GM12878 (cell line): ENCODE data around the gene RAB34. TPM values are rescaled to one million over a fixed set of nuclear protein-coding genes. Genes with fewer than 3 reads are reported as not detected.
A peak's percentile ranks its signal among the peaks of the same experiment; 100 is the strongest.

Source experiments
- ASH2L ChIP-seq: fragments of 300-600, 200-600 bp; sonication (generic); IDR thresholded peaks from 2 replicates; pipeline ENCODE4 v1.6.1; 2017; ENCODE audit warnings: low read depth, mild to moderate bottlenecking, borderline replicate concordance
- BHLHE40 ChIP-seq, 2 experiments: fragments of 450-650 bp in 1 of 2; IDR thresholded peaks; 2 replicates each; pipeline ENCODE4 v1.6.1; 2011 to 2017; ENCODE audit warnings: low read depth in 2 of 2, borderline replicate concordance in 1 of 2, improper control_type of control experiment in 1 of 2, low read length in 1 of 2, mild to moderate bottlenecking in 1 of 2
- CHD4 ChIP-seq: fragments of 200-600 bp; sonication (generic); IDR thresholded peaks from 2 replicates; pipeline ENCODE4 v1.6.1; 2016; ENCODE audit warnings: mild to moderate bottlenecking
- CTCF ChIP-seq, 3 experiments: IDR thresholded peaks in 2 of 3; conservative IDR thresholded peaks in 1 of 3; 2 replicates each; pipeline ENCODE4 v1.5.1; 2011; ENCODE audit warnings: low read depth in 3 of 3, low read length in 3 of 3, mild to moderate bottlenecking in 3 of 3, control low read depth in 2 of 3, moderate library complexity in 2 of 3, inconsistent platforms in 1 of 3, mixed read lengths in 1 of 3; ENCODE audit not compliant: control insufficient read depth in 2 of 3, insufficient read depth in 1 of 3; ENCODE audit errors: extremely low read depth in 1 of 3
- DPF2 ChIP-seq: fragments of 450-650 bp; IDR thresholded peaks from 2 replicates; pipeline ENCODE4 v1.6.1; 2017; ENCODE audit warnings: mild to moderate bottlenecking
- IKZF1 ChIP-seq: fragments of 450-650 bp; conservative IDR thresholded peaks from 2 replicates; pipeline ENCODE4 v1.6.1; 2017; ENCODE audit warnings: antibody characterized with exemption, mild to moderate bottlenecking
- IRF3 ChIP-seq: fragments of 450-650 bp; IDR thresholded peaks from 2 replicates; pipeline ENCODE4 v1.6.1; 2014; ENCODE audit warnings: mild to moderate bottlenecking
- RAD51 ChIP-seq: fragments of 450-650 bp; IDR thresholded peaks from 2 replicates; pipeline ENCODE4 v1.6.1; 2016; ENCODE audit warnings: moderate library complexity, mild to moderate bottlenecking, inconsistent platforms
- SP1 ChIP-seq: IDR thresholded peaks from one replicate; pipeline ENCODE4 v1.6.1; 2011; ENCODE audit warnings: low read depth, low read length
- SREBF1 ChIP-seq: IDR thresholded peaks from 2 replicates; pipeline ENCODE4 v1.6.1; 2012; ENCODE audit warnings: mild to moderate bottlenecking, low read length
- STAT1 ChIP-seq: fragments of 450-650 bp; conservative IDR thresholded peaks from 2 replicates; pipeline ENCODE4 v1.6.1; 2014; ENCODE audit warnings: antibody characterized with exemption, mild to moderate bottlenecking
- TCF12 ChIP-seq: IDR thresholded peaks from 2 replicates; pipeline ENCODE4 v1.6.1; 2011; ENCODE audit warnings: low read depth, mild to moderate bottlenecking, low read length
- ZBED1 ChIP-seq: IDR thresholded peaks from 2 replicates; pipeline ENCODE4 v1.6.1; 2016; ENCODE audit warnings: borderline replicate concordance
- ZNF384 ChIP-seq: IDR thresholded peaks from 2 replicates; pipeline ENCODE4 v1.6.1; 2012; ENCODE audit warnings: low read depth, mild to moderate bottlenecking, low read length, improper control_type of control experiment, borderline replicate concordance
- polyA plus RNA-seq, 11 experiments: library from polyadenylated mRNA; depleted of rRNA in 4 of 11; unstranded in 6 of 11; stranded (reverse) in 5 of 11; fragments of >200 nt; fragmentation: Nextera tagmentation in 4 of 11; fragmentation: Illumina TruSeq in 1 of 11; extraction: Ambion mirVana in 4 of 11; extraction: Trizol in 1 of 11; gene quantifications; 1 replicate in 1 of 11; 2 replicates in 10 of 11; pipeline versions ENCODE4 v1.2.1 to v1.2.3, GENCODE V29; 2011 to 2016; ENCODE audit warnings: inconsistent platforms in 2 of 11, missing spikeins in 2 of 11, low read depth in 1 of 11
- total RNA-seq, 4 experiments: library from RNA; depleted of rRNA in 3 of 4; stranded (reverse); fragments of >200 nt in 3 of 4; fragmentation: Illumina TruSeq in 1 of 4; extraction: Trizol in 1 of 4; gene quantifications; 2 replicates each; pipeline versions ENCODE4 v1.2.1 to v1.2.3, GENCODE V29; 2013 to 2021
- TF ChIP-seq, protein P1 (sequence below): fragments of 450-650 bp; formaldehyde crosslinking; IDR thresholded peaks from 2 replicates; pipeline ENCODE4 v1.5.0; 2022; ENCODE audit warnings: mild to moderate bottlenecking, missing genetic modification characterization
- TF ChIP-seq, protein P2 (sequence below): fragments of 450-650 bp; IDR thresholded peaks from 2 replicates; pipeline ENCODE4 v1.6.1; 2018; ENCODE audit warnings: mild to moderate bottlenecking, low read depth, moderate library complexity; ENCODE audit not compliant: partially characterized antibody
- TF ChIP-seq, protein P3 (sequence below): fragments of 450-650 bp; IDR thresholded peaks from 2 replicates; pipeline ENCODE4 v1.6.1; 2017; ENCODE audit warnings: low read depth, mild to moderate bottlenecking, moderate library complexity

Gene RAB34
- total and polyA plus RNA-seq, 10 of the 15 experiments (the other 5 are each of a cell fraction or from before 2014, with no cell fraction given), result 0.37 to 46.4 (median 32.8) TPM

GRCh38 chr17:28726627-28727491 is 9.2 kb upstream of the RAB34 start (continued):
- TF ChIP-seq, protein P1, sequence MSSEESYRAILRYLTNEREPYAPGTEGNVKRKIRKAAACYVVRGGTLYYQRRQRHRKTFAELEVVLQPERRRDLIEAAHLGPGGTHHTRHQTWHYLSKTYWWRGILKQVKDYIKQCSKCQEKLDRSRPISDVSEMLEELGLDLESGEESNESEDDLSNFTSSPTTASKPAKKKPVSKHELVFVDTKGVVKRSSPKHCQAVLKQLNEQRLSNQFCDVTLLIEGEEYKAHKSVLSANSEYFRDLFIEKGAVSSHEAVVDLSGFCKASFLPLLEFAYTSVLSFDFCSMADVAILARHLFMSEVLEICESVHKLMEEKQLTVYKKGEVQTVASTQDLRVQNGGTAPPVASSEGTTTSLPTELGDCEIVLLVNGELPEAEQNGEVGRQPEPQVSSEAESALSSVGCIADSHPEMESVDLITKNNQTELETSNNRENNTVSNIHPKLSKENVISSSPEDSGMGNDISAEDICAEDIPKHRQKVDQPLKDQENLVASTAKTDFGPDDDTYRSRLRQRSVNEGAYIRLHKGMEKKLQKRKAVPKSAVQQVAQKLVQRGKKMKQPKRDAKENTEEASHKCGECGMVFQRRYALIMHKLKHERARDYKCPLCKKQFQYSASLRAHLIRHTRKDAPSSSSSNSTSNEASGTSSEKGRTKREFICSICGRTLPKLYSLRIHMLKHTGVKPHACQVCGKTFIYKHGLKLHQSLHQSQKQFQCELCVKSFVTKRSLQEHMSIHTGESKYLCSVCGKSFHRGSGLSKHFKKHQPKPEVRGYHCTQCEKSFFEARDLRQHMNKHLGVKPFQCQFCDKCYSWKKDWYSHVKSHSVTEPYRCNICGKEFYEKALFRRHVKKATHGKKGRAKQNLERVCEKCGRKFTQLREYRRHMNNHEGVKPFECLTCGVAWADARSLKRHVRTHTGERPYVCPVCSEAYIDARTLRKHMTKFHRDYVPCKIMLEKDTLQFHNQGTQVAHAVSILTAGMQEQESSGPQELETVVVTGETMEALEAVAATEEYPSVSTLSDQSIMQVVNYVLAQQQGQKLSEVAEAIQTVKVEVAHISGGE (CRISPR knock-in tag), result no peak
- TF ChIP-seq, protein P2, sequence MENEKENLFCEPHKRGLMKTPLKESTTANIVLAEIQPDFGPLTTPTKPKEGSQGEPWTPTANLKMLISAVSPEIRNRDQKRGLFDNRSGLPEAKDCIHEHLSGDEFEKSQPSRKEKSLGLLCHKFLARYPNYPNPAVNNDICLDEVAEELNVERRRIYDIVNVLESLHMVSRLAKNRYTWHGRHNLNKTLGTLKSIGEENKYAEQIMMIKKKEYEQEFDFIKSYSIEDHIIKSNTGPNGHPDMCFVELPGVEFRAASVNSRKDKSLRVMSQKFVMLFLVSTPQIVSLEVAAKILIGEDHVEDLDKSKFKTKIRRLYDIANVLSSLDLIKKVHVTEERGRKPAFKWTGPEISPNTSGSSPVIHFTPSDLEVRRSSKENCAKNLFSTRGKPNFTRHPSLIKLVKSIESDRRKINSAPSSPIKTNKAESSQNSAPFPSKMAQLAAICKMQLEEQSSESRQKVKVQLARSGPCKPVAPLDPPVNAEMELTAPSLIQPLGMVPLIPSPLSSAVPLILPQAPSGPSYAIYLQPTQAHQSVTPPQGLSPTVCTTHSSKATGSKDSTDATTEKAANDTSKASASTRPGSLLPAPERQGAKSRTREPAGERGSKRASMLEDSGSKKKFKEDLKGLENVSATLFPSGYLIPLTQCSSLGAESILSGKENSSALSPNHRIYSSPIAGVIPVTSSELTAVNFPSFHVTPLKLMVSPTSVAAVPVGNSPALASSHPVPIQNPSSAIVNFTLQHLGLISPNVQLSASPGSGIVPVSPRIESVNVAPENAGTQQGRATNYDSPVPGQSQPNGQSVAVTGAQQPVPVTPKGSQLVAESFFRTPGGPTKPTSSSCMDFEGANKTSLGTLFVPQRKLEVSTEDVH, result peak; percentile 45
- peak; percentile 99 to 100 (median 99); a peak in 5 of 6 replicates for TF ChIP-seq CTCF (IDR thresholded peaks at IDR 0.05 in 2 of 3, conservative IDR thresholded peaks at IDR 0.05 in 1 of 3; ENCODE audit: control insufficient read depth in 2 of 3, extremely low read depth in 1 of 3, insufficient read depth in 1 of 3, low read depth in 3 of 3, low read length in 3 of 3)
- TF ChIP-seq DPF2, result peak; percentile 25; the same call in 1 of the 2 replicates
- no peak for TF ChIP-seq IRF3
- peak; percentile 65 for TF ChIP-seq IKZF1
- no peak for TF ChIP-seq STAT1
- TF ChIP-seq ZBED1, result no peak
- no peak for TF ChIP-seq ZNF384
- peak; percentile 26 for TF ChIP-seq SP1
- TF ChIP-seq CHD4, result no peak
- 0 out of 2 replicates have a peak, but pooled peaks have one; percentile 74 for TF ChIP-seq TCF12
- peak; percentile 65 to 82; a peak in 3 of 4 replicates for TF ChIP-seq BHLHE40 (IDR thresholded peaks at IDR 0.05; ENCODE audit: borderline replicate concordance in 1 of 2, low read depth in 2 of 2, low read length in 1 of 2)
- TF ChIP-seq, protein P3, sequence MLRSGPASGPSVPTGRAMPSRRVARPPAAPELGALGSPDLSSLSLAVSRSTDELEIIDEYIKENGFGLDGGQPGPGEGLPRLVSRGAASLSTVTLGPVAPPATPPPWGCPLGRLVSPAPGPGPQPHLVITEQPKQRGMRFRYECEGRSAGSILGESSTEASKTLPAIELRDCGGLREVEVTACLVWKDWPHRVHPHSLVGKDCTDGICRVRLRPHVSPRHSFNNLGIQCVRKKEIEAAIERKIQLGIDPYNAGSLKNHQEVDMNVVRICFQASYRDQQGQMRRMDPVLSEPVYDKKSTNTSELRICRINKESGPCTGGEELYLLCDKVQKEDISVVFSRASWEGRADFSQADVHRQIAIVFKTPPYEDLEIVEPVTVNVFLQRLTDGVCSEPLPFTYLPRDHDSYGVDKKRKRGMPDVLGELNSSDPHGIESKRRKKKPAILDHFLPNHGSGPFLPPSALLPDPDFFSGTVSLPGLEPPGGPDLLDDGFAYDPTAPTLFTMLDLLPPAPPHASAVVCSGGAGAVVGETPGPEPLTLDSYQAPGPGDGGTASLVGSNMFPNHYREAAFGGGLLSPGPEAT, result peak; percentile 95
- TF ChIP-seq SREBF1, result peak; percentile 18; the same call in 1 of the 2 replicates
- no peak for TF ChIP-seq ASH2L
- no peak for TF ChIP-seq RAD51
